ENCODE data around the gene GOLGA6L1. TPM values are rescaled to one million over a fixed set of nuclear protein-coding genes. Genes with fewer than 3 reads are reported as not detected.
"Not testable (repeated sequence)": the region's sequence is repeated elsewhere in the genome, so short reads cannot be mapped to it uniquely, and the experiment has no call there.

Gene GOLGA6L1
- total RNA-seq = not detected

DNA sequence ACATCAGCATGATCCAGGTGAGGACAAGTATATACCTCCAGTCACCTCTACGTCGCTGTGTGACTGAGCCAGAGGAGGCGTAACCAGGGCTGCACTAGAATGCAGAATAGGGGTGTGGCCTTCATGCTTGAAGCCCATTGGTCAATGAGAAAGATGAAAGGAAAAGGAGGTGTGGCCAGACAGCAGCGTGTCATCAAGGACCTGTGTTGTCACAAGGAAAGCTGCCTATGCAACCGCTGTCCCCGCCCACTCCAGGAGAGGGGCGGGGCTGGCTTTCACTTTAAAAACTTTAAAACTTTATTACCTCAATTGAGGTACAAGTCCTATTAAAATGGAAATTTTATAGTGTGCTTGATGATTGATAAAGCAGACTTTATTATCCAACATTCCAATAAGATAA lies at the start of gene GOLGA6L1:
GOLGA6L1 (minus strand) TSS at position 101 of the 400 bp plus-strand sequence; CDS start at position 10, 91 bp downstream.
- H3K4me1 ChIP-seq; DNase-seq (ENCODE audit: low spot score in 2 of 2): not testable (repeated sequence)
- WGBS = no CpG with 5 or more reads among the region's 7 CpGs

DNA sequence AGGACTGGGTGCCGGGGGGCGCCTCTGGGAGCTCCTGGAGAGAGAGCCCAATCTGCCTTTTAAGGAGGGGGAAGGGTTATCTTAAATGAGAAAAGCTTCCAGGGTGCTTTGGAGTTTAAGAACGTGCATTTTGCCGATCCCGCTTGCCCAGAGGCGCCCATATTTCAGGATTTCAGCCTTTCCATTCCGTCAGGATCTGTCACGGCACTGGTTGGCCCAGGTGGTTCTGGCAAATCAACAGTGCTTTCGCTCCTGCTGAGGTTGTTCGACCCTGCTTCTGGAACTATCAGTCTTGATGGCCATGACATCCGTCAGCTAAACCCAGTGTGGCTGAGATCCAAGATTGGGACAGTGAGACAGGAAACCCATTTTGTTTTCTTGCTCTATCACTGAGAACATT lies 44.6 kb upstream of the GOLGA6L1 start:
- WGBS = 83% methylated on average over 4 of the region's 11 CpGs
- DNase-seq (ENCODE audit: low spot score in 2 of 2) = not testable (repeated sequence)

More for the DNA sequence above, at the start of gene GOLGA6L1:
- not testable (repeated sequence) for H3K36me3 ChIP-seq, H3K27me3 ChIP-seq, H3K27ac ChIP-seq, H3K9me3 ChIP-seq, H3K4me3 ChIP-seq

DNA sequence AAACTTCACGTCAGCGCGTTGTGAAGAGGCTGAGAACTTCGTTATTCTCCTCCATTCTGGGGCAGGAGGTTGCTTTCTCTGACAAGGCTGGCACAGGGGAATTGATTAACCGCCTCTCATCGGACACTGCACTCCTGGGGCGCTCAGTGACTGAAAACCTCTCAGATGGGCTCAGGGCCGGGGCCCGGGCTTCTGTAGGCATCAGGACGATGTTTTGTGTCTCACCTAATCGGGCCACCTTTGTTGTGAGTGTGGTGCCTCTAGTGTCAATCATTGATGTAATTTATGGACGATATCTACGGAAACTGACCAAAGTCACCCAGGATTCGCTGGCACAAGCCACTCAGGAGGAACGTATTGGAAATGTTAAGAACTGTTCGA lies 43.9 kb upstream of the GOLGA6L1 start:
- WGBS = 86% methylated on average over 16 of the region's 16 CpGs

More for the DNA sequence above, 44.6 kb upstream of the GOLGA6L1 start:
- peaks cover 17% of the 10 kb centered on the region for H3K27me3 ChIP-seq
- not testable (repeated sequence) for H3K4me3 ChIP-seq, H3K27ac ChIP-seq, H3K9me3 ChIP-seq, H3K36me3 ChIP-seq, H3K4me1 ChIP-seq

GRCh38 chr15:23179768-23180546 lies 43.3 kb upstream of the GOLGA6L1 start:
- H3K27ac ChIP-seq; DNase-seq (ENCODE audit: low spot score in 2 of 2); H3K9me3 ChIP-seq; H3K36me3 ChIP-seq; H3K4me1 ChIP-seq: not testable (repeated sequence)
- WGBS = 22% methylated on average over 38 of the region's 67 CpGs
- H3K4me3 ChIP-seq = peak overlapping the region; percentile 11
- peaks cover 17% of the 10 kb centered on the region for H3K27me3 ChIP-seq

More for the DNA sequence above, 43.9 kb upstream of the GOLGA6L1 start:
- H3K36me3 ChIP-seq; H3K9me3 ChIP-seq; H3K4me1 ChIP-seq; DNase-seq (ENCODE audit: low spot score in 2 of 2); H3K4me3 ChIP-seq; H3K27ac ChIP-seq: not testable (repeated sequence)
- peaks cover 17% of the 10 kb centered on the region for H3K27me3 ChIP-seq

DNA sequence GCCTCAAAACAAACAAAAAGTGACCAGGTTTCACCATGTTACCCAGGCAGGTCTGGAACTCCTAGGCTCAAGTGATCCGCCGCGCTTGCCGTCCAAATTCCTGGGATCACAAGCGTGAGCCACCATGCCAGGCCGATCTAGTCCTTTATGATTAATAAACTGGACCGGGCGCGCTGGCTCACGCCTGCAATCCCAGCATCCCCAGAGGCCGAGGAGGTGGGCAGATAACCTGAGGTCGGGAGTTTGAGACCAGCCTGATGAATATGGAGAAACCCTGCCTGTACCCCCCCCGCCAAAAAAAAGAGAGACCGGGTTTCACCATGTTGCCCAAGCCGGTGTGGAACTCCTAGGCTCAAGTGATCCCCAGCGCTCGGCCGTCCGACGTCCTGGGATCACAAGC lies 40.1 kb upstream of the GOLGA6L1 start:
- peaks cover 12% of the 10 kb centered on the region for H3K27me3 ChIP-seq
- 91% methylated on average over 20 of the region's 20 CpGs for WGBS
- not testable (repeated sequence) for H3K4me1 ChIP-seq, H3K36me3 ChIP-seq, H3K9me3 ChIP-seq, H3K27ac ChIP-seq, H3K4me3 ChIP-seq
- peak; percentile 54 to 75 for DNase-seq (ENCODE audit: low spot score in 2 of 2)

- not testable (repeated sequence) for DNase-seq (ENCODE audit: low spot score in 2 of 2); H3K4me1 ChIP-seq; H3K36me3 ChIP-seq; H3K4me3 ChIP-seq; H3K9me3 ChIP-seq; H3K27ac ChIP-seq; H3K27me3 ChIP-seq
- WGBS = 97% methylated on average over 15 of the region's 19 CpGs
Observed at GRCh38 chr15:23175606-23176005, 39.0 kb upstream of the GOLGA6L1 start.

- not testable (repeated sequence) for H3K27me3 ChIP-seq; H3K9me3 ChIP-seq; H3K4me1 ChIP-seq; H3K27ac ChIP-seq; H3K4me3 ChIP-seq; DNase-seq (ENCODE audit: low spot score in 2 of 2); H3K36me3 ChIP-seq
- WGBS = 81% methylated on average over 4 of the region's 11 CpGs
Observed at GRCh38 chr15:23174609-23175140, 38.1 kb upstream of the GOLGA6L1 start.

- DNase-seq (ENCODE audit: low spot score in 2 of 2); H3K27ac ChIP-seq; H3K9me3 ChIP-seq; H3K27me3 ChIP-seq; H3K4me3 ChIP-seq; H3K36me3 ChIP-seq; H3K4me1 ChIP-seq: not testable (repeated sequence)
- no CpG with 5 or more reads among the region's 6 CpGs for WGBS
Observed at GRCh38 chr15:23132787-23133186, 3.8 kb downstream of the GOLGA6L1 start.

GRCh38 chr15:23118208-23118607 lies 18.4 kb downstream of the GOLGA6L1 start:
- Histone ChIP-seq H3K4me1 (no peaks in the 10 kb centered on the region), H3K36me3 (no peaks in the 10 kb centered on the region), H3K4me3 (no peak overlapping the region), H3K9me3 (no peaks in the 10 kb centered on the region), H3K27ac (no peak overlapping the region), H3K27me3 (no peaks in the 10 kb centered on the region)
- WGBS = 70% methylated on average over 1 of the region's 1 CpG
- no peak for DNase-seq (ENCODE audit: low spot score in 2 of 2)
- TF ChIP-seq POLR2A (IDR thresholded peaks at IDR 0.05) (no peak), POLR2AphosphoS5 (IDR thresholded peaks at IDR 0.05) (no peak), EP300 (IDR thresholded peaks at IDR 0.05) (no peak), CTCF (IDR thresholded peaks at IDR 0.05) (no peak)
